ENCODE results near the gene KRT34.
"Not testable (repeated sequence)": the region's sequence is repeated elsewhere in the genome, so short reads cannot be mapped to it uniquely, and the experiment has no call there.

KRT34 gene

DNA sequence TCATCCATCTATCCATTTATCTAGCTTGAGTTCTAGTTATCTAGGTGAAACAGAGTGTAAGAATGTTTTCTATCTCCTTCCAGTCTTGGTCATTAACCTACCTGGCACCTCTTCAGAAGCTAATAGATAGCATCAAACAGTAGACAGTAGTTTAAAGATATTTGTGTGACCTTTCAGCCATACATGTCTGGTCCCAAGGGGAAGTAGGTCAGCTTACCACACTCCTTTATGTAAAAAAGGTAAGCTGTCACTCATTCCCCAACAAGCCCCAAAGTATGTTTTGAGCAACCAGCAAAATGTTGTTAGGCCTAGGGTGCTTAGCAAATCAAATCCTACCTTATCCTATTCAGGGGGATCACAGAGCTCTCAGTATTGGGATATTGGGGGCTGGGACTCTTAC, 16.0 kb downstream of the KRT34 start:
- DNase-seq (ENCODE audit: low read depth) = no peak

DNA sequence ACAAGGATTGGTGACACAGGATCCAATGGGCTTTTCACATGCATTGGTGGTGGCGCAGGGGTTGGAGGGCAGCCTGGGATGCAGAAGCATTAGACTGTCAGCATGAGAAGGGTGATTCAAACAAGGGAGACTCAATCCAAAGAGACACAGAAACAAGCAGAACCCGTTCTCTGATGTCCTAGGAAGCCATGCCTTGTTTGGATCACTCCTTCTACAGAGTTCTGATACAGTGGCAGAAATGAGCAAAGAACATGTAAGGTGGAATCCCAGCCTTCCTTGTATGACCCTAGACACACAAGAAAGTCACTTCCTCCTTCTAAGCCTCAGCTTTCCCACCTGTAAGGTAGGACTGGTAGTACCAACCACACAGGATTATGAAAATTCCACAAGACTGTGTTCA, 18.2 kb downstream of the KRT34 start:
- no peak for DNase-seq (ENCODE audit: low read depth)

DNA sequence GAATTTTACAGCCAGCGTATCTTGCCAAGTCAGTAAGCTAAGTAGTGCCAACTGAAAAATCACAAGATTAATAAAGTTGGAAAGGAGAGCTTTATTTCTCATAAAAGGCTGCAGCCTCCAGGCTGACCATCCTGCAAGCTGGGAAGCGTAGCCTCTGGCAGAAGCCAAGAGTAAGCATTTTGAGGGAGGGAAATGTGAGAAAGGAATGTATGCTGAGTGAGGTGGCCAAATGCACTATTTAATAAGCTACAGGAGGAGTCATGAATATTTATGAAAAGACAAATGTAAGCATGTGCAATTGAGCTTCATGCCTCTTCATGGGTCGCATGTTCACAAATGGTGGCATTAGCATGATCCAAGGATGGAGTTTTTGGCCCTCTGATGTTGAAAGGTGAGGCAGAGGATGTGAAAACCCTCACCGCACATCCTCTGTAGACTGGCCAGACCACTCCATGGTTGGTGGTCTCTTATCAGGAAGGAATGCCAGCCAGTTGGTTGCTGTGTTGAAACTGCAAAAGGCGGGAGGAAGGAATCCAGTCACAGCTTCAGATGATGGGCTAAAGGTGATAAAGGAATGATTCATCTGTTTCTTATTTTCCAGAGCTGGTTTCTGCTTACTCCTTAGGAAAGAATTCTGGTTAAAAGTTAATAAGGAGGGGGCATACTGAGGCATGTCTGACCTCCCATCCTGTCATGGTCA, 21.7 kb downstream of the KRT34 start:
- DNase-seq (ENCODE audit: low read depth) = no peak

DNA sequence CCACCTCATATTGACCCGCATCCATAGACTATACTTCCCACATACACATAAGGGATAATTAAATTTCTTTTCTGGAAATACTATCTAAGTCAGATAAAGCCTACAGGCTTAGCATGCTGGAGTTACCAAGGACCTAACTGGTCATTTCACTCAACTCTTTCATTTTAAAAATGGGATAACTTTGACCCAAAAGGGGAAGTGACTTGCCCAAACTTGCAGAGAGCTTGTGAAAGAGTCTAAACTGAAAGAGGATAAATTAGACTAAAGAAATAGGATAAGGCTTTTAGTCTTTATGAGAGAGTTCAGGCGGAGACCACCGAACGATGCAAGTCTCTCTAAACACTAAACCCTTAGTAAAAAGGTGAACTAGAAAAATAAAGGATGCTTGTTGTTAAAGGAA, 27.6 kb downstream of the KRT34 start:
- no peak for DNase-seq (ENCODE audit: low read depth)

DNA sequence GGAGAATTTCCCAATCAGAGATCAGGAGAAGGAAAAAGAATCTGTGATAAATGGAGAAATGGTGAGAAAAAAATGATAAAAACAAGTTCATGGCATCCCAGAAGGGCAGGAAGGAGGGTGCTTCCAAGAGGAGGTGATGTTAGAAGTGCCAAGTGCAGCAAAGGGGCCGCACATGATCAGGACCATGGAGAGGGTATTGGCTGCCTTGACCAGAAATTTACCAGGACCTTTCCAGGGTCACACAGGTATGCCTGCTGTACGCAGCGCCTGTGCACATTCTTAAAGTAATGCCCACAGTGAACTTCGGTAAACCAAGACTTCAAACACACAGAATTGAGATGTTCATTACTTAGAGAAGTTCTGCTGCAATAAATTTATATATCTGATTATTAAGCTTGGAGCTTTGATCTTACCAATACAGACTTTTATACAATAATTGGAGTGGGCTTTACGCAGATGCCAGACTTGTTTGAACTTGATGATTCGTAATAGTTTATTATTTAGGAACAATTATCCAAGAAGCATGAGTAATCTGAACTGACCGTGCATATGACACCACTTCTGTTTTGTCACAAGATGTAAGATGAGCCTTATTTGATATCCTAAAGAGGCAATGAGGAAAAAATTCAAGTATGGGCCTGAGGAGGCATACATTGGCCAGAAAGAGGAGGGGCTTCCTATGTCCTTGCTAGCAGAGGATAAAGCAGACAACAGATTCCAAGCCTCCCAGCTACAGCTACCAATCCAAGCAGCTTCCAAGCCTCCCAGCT, 29.3 kb downstream of the KRT34 start:
- no peak for DNase-seq (ENCODE audit: low read depth)

DNA sequence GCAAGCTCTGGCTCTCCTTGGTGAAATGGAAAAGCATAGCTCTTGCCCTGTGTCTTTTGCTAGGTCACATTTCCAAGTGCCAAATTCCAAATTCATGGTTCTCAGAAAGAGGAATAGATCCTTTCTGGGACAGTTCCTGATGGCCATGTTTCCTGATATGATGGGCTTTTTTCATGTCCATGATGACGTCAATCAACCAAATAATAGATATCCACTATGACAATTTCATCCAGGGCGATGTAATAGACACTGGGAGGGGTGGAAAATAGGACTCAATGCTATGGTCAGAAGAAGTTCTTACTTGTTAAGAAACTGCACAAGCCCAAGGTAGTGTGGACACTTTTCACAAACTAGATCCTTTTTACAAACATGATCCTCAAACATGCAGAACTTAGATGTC, 30.9 kb downstream of the KRT34 start:
- DNase-seq (ENCODE audit: low read depth) = no peak

DNA sequence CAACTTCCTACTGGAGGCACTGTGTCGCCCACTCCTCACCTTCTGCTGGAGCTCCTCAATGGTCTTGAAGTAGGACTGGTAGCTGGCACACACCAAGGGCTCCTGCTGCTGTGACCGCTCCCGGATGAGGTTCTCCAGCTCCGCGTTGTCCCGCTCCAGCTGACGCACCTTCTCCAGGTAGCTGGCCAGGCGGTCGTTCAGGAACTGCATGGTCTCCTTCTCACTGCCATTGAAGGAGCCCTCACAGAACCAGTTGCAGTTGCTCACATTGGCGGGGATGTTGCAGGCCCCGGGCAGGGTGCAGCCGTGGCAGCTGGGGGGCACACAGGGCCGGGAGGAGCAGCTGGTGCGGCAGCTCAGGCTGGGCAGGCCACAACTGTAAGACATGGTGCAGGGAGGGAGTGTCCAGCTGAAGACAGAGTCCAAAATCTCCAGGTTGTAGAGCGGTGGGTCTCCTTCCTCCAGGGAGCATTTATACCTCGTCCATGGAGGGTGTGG, 31.7 kb downstream of the KRT34 start, which contains the start of gene KRT33A:
Gene KRT33A (minus strand): TSS at position 448 of the 498 bp plus-strand sequence. CDS start 61 bp downstream, at position 387.
- DNase-seq (ENCODE audit: low read depth) = not testable (repeated sequence)

DNA sequence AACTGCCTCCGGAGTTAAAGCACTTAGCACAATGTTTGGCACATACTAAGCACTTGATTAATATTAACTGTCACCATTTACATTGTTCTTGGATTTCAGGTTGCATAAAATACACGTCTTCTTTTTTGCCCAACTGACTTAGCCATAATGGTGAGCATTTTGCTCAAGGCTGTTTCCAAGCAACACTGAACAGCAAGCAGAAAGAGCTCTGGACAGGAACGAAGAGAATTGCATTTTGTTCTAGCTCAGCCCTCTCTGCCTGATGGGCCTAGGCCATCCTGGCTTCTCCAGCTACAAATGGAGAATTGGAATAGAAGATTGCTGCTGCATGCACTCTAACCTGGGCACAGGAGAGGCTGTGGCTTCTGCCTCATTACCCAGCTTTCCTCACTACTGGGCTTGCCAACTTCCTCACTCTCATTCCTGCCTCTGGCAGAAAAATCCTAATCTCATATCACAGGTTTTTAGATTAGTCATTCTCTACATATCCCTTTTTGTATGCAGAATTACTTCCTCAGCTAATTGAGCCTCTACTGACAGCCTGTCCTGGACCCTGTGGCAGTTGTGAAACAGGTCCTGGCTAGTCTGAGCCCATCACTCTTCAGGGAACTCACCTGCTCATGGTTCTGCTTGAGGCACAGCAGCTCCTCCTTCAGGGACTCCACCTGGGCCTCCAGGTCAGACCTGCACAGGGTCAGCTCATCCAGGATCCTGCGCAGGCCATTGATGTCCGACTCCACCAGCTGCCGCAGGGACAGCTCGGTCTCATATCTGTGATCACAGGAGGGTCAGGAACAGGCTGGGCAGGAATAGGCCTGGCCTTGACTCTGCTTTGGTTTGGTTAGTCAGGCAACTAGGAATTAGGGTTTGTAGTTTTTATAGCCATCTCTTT, 34.0 kb downstream of the KRT34 start:
- no peak for DNase-seq (ENCODE audit: low read depth)

DNA sequence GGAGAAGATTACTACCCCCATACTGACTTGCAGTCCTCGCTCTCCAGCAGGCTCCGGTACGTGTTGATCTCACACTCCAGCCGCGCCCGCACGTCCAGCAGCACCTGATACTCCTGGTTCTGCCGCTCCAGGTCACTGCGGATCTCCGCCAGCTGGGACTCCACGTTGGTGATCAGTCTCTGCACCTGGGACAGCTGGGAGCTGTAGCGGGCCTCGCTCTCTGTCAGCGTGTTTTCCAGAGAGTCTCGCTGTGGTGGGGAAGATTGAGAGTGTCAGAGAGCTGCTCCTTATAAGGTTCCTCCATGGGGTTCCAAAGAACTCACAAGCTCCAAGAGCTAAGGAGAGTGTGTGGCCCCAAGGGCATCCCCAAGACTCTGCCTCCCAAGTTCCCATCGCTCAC, 35.7 kb downstream of the KRT34 start:
- not testable (repeated sequence) for DNase-seq (ENCODE audit: low read depth)

DNA sequence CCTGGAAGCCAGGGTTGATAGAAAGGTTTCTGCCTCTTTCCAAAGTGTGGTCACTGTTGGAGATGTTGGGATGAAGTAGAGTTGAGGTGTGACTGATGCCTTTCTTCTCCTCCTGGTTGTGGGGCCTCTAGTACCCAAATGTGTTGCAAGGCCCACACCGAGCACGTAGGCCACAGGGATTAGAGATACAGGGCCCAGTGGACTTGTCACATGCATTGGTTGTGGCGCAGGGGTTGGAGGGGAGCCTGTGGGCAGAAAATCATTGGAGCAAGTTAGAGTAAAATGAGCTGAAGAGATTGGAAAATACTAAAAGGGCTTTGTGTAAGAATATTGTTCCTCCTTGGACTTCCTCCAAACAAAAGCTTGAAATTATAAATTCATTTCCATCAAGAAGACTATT, 36.1 kb downstream of the KRT34 start:
- no peak for DNase-seq (ENCODE audit: low read depth)

DNA sequence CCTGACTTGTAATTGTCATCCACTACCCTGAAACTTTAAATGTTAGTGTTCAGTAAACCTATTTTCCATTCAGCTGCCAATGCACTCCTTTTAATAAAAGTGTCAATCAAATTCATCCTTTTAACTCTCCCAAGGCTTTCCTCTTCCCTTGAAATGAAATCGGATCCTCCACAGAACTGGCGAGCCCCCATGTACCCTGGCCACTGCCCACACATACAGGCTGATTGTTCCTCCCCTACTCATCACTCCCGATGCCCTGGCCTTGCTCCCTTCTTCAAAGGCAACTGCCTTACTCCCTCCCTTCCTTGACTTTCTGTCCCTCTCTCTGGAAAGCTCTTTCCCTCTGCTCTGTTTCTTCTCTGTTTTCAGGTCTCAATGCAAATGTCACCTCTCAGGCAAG, 39.1 kb downstream of the KRT34 start:
- DNase-seq (ENCODE audit: low read depth) = no peak

DNA sequence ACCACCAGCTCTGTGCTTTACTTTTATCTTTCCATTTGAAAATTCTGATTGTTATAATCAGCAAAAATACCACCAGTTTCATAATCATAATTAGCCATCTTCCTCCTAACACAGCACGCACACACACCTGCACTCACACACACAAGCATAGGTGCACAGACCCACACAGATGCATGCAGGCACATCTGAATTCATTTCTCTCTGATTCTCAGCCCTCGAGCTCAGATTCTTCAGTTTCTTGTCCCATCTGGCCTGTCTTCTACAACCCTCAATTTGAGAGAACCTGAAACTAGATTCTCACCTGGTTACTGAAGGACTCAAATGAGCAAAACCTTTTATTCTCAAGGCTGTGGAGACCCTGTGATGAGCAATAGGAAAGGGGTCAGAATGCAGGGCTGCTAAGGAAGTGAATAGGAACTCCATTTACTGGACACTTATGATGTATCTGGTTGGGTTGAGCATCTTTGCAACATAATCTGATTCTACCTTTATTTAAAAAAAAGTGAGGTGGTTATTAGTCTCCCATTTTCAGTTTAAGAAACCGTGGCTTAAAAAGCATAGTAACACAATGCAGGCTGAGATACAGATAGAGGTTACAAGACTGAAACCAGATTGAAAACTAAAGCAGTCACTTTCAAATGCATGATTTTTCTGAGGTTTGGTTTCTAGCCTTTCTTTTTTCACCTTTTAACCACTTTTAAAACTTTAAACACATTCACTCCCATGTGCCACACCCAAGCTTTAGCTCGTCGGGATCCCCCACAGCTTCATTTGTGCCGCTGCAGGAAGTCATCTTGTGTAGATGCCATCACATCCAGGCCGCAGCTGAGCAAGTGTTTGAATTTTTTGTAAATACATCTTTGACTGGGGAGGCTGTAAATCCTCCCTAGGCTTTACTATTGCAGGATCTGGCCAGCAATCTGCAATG, 40.9 kb downstream of the KRT34 start:
- DNase-seq (ENCODE audit: low read depth) = no peak

DNA sequence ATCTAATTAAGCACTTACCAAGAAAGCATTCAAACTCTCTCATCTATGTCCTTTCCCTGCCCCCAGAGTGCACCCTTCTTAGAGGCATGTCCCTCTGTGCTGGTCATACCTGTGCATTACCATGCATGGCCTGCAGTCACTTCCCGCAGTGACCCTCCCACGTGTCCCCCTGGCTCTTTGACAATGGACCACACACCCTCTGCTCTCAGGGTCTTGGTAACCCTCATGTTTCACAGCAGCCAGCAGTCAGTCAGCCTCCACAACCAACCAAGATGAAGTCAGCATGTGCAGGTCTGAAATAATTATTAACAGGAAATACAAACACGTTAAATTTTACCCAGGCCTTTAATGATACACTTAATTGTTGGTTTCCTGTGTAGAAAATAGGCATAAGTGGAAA, 41.6 kb downstream of the KRT34 start:
- DNase-seq (ENCODE audit: low read depth) = no peak

DNA sequence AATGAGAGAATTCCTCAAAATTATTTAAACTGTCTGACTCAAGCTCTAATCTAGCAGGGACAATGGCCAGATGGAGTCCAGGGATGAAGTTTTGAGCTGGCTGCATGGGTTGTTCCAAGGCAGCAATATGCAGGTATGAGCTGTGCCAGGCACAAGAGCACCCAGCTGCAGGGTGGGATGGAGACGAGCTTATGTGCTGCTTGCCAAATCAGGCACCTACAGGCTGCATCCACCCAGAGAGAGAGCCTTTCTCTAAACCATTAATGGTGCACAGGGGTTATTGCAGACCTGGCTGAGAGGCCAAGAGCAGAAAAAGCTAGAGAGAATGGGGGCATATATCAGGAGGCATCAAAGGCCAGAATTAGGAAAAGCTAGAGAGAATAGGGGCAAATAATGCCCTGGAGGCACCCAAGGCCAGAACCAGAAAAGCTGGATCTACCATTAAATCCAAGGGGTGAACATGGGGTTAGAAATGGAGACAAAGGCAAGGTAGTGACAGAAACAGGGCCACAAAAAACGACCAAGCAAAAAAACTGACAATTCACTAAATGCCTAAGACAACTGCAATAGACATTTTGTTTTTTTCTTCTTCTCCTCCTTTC, 42.4 kb downstream of the KRT34 start:
- no peak for DNase-seq (ENCODE audit: low read depth)

DNA sequence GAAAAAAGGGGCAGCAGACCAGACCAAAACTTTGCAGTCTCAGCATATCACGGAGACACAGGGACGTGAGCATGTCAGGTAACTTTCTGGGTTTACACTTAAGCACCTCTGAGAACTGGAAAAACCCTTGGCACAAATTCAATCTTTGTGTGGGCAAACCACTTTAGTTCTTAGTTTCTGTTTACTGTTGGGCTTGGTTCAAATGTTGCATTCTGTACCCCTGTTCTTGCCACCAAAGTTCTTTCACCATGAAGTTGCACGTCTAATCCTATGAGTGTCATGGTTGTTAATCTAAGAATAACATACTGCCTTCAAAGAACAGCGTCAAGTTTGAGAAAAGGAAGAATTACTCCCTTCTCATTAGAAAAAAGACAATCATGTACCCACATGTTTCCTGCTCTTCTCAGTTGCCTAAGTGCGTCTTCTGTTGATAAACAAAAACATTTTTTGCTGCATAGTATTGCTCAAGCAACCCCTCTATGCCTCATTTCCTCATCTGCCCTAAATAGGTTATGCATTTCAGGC, 43.1 kb downstream of the KRT34 start:
- peak; percentile 37 for DNase-seq (ENCODE audit: low read depth)

DNA sequence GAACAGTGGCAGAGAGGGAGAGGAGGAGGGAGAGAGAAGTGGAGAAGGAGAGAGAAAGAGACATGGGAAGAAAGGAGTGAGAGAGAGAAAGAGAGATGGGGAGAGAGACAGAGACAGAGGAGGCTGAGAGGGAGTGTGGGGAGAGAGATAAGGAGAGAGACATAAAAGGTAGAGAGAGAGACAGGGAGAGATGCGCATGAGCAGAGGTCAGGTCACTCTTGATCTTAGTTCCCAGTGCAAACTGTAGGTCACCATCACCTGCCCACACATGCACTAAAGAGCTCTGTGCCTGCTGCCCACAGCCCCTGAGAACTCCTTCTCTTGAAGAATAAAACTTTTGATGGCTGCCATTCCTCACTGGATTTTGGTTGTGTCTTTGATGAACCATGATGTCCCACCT, 46.4 kb downstream of the KRT34 start:
- no peak for DNase-seq (ENCODE audit: low read depth)

DNA sequence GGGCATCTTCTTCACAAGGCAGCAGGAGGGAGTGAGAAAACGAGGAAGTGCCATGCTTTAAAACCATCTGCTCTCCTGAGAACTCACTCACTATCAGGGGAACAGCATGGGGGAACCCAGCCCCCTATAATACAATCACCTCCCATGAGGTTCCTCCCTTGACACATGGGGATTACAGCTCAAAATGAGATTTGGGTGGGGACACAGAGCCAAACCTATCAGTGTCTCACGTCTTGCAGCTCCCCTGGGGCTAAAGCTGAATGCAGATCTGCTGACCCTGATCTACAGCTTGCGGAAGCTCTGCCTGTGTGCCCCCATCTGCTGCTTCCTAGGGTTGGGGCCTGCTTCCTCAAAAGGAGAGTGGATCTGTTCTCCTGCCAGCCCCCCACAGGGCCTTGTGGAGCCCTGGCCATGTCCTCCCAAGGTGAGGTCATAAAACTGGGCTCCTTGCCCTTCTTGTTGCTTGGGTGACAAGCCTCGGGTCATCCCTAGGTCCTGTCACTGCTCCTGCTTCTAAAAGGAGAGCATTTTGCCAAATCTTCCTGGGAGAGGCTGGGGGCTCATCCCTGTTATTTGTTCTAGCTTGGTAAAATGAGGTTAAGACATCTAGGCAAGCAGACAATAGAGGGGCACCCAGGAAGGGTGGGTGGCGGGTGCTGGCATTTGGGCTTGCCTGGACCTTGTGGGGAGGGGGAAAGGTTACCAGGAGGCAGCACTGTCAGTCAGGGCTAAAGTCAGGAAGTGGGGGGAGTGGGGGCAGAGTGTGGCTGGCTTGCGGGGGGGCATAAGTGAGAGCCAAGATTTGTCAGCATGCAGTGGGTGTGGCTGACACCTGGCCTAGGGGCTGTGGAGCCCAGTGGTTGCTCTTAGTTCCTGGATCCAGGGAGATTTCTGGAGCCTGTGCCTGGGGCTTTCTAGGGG, 47.5 kb downstream of the KRT34 start:
- DNase-seq (ENCODE audit: low read depth) = no peak

DNA sequence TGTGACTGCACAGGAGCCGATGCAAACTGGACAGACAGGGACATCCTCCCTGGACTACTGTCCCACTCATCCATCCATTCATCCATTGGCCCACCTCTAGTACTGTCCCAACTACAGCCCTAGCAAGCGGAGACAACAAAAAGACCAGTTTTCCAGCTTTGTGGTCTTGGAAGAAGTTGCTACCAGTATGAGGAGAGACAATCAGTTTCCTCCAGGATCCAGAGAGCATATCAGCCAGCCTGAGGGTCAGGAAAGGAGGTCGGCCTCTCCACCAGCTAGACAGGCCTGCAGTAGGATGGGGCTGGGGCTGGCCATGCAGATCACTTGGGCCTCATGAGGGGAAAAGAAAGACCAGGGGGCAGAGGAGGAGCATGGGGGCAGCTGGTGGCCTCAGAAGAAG, 48.3 kb downstream of the KRT34 start:
- DNase-seq (ENCODE audit: low read depth) = no peak

DNA sequence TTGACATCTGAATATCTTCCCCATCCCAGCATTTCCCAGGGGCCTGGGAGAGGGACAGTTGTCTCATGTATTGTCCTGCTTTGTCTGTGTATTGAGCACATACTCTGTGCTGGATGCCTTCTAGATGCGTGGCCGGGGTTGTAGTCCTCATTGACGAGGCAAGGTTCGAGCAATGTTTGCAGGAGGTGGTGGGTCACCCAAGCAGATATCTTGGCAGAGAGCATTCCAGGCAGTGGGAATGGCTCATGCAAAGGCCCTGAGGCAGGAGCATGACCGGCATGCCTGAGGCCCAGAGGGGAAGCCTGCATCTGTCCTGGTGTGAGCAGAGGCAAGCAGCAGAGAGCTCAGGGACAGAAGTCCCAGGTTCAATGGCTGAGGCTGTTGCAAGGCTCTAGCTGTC, 49.0 kb downstream of the KRT34 start:
- DNase-seq (ENCODE audit: low read depth) = no peak

DNA sequence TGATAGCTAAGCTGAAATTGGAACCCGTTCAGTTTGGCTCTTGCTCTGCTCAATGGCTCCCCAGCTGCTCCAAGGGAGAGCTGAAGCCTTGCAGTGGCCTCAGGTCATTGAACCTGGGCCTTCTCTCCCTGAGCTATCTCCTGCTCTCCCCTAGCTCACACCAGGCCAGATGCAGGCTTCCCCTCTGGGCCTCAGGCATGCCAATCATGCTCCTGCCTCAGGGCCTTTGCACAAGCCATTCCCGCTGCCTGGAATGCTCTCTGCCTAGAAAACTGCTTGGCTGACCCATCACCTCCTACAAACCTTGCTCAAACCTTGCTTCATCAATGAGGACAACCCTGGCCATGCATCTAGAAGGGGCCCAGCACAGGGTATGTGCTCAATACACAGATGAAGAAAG, 49.9 kb downstream of the KRT34 start:
- DNase-seq (ENCODE audit: low read depth) = no peak

Measured in activated gamma-delta T cell treated with anti-CD3 and anti-CD28 coated beads, Interleukin-2, amount 50 U/mL, for 16 hours (primary cell).